ENCODE measurements around the gene GAS2L1. TPM values are rescaled to one million over a fixed set of nuclear protein-coding genes. Genes with fewer than 3 reads are reported as not detected.
"Not testable (repeated sequence)": the region's sequence is repeated elsewhere in the genome, so short reads cannot be mapped to it uniquely, and the experiment has no call there.

The GAS2L1 gene
- total and polyA plus RNA-seq, 2 of the 4 experiments (the other 2 are of a cell fraction), result 1.4 to 15.6 TPM

DNA sequence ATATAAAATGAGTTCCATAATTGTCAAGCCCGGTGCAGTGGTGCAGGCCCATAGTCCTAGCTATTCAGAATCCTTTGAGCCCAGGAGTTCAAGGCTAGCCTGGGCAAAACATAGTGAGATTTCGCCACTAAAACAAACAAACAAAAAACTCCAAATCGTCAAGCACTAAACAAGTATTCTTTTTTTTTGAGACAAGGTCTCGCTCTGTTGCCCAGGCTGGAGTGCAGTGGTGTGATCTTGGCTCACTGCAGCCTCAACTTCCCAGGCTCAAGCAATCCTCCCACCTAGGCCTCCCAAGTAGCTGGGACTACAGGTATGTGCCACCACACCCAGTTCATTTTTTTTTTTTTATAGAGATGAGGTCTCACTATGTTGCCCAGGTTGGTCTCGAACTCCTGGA lies 38.4 kb downstream of the GAS2L1 start:
- H3K4me1 ChIP-seq (ENCODE audit: control insufficient read depth, insufficient read depth, low read length); H3K18ac ChIP-seq (ENCODE audit: low read depth, low read length); H2BK120ac ChIP-seq (ENCODE audit: low read depth, low read length); H3K23ac ChIP-seq (ENCODE audit: low read depth, low read length); POLR2A ChIA-PET (ENCODE audit: unreplicated experiment); in situ Hi-C loops (cut with MboI; ENCODE audit: low sequenced_read_pairs); dilution Hi-C loops (cut with HindIII; ENCODE audit: low sequenced_read_pairs, unreplicated experiment); H3K56ac ChIP-seq (ENCODE audit: extremely low read depth, insufficient read depth, low read length); H4K91ac ChIP-seq (ENCODE audit: insufficient read depth, low read depth, low read length); H2BK5ac ChIP-seq (ENCODE audit: low read depth, low read length, poor library complexity, severe bottlenecking); H2AFZ ChIP-seq (replicated peaks; ENCODE audit: low read length, poor library complexity); H3K9me1 ChIP-seq (ENCODE audit: insufficient read depth, low read length); intact Hi-C loops (cut with micrococcal nuclease); H2BK20ac ChIP-seq (ENCODE audit: low read depth, low read length); H4K5ac ChIP-seq (ENCODE audit: low read depth, low read length); H3K9me3 ChIP-seq (ENCODE audit: control insufficient read depth, insufficient read depth, low read length); H3K4me3 ChIP-seq (ENCODE audit: insufficient read depth, low read depth, low read length); ATAC-seq (ENCODE audit: low read depth); H4K8ac ChIP-seq (ENCODE audit: low read depth in 2 of 2, low read length in 2 of 2); DNase-seq; H3K9ac ChIP-seq (ENCODE audit: low read depth, low read length); H3K27ac ChIP-seq (ENCODE audit: insufficient read depth, low read length); H3K4ac ChIP-seq (ENCODE audit: low read depth, low read length); H2BK15ac ChIP-seq (ENCODE audit: low read depth, low read length); H3K14ac ChIP-seq (replicated peaks; ENCODE audit: low read depth, low read length); BruUV-seq (replicated peaks); H2AK5ac ChIP-seq (ENCODE audit: low read depth, low read length); H2AK9ac ChIP-seq (replicated peaks; ENCODE audit: low read depth, low read length, poor library complexity); H3K79me1 ChIP-seq (ENCODE audit: low read depth in 1 of 2, low read length in 2 of 2); H3K27me3 ChIP-seq (ENCODE audit: control insufficient read depth, insufficient read depth, low read length); H3K4me2 ChIP-seq (ENCODE audit: low read depth, low read length): not testable (repeated sequence)
- CTCF ChIA-PET, result interaction anchor here (0.6 kb wide), 1 partner anchor 69 kb away, joined by 4 read pairs; no protein-coding TSS in a partner anchor
- WGBS, 2 experiments (ENCODE audit: extremely low coverage in 2 of 2, insufficient read length in 1 of 2), result 100% methylated on average over 1 of the region's 5 CpGs; no CpG with 5 or more reads in 1 of the 2 experiments
- Histone ChIP-seq H3K36me3 (ENCODE audit: control insufficient read depth, insufficient read depth, low read length) (peaks cover 50% of the 10 kb centered on the region), H4K20me1 (ENCODE audit: insufficient read depth, low read length) (peaks cover 11% of the 10 kb centered on the region; the same call in 1 of the 2 replicates)

Data from IMR-90 (cell line).